NB4 (cell line): Measurements from ENCODE around the gene STRAP.

Experiments used
- MYC ChIP-seq: IDR thresholded peaks from 2 replicates; pipeline ENCODE4 v1.6.1; 2011; ENCODE audit warnings: low read depth, low read length
- POLR2A ChIP-seq: IDR thresholded peaks from 2 replicates; pipeline ENCODE4 v1.6.1; 2011; ENCODE audit warnings: mild to moderate bottlenecking; ENCODE audit not compliant: insufficient read length; ENCODE audit errors: extremely low read depth
- TF ChIP-seq, protein P1 (sequence below): IDR thresholded peaks from 2 replicates; pipeline ENCODE4 v1.6.1; 2011; ENCODE audit warnings: low read depth, low read length
- TF ChIP-seq, protein P2 (sequence below): IDR thresholded peaks from one replicate; pipeline ENCODE4 v1.5.1; 2012; ENCODE audit warnings: low read depth, low read length

DNA sequence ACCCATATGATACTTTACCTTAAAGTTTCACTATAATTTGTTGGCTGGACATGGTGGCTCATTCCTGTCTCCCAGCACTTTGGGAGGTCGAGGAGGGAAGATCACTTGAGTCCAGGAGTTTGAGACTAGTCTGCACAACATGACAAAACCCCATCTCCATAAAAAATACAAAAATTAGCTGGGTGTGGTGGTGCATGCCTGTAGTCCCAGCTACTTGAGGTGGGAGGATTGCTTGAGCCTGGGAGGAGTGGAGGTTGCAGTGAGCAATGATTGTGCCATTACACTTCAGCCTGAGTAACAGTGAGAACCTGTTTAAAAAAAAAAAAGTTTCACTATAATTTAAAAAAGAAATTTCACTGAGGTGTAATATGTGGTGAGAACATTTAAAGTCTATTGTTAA, 50.1 kb downstream of the STRAP start:
- TF ChIP-seq, protein P1, sequence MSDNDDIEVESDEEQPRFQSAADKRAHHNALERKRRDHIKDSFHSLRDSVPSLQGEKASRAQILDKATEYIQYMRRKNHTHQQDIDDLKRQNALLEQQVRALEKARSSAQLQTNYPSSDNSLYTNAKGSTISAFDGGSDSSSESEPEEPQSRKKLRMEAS, result no peak
- TF ChIP-seq, protein P2, sequence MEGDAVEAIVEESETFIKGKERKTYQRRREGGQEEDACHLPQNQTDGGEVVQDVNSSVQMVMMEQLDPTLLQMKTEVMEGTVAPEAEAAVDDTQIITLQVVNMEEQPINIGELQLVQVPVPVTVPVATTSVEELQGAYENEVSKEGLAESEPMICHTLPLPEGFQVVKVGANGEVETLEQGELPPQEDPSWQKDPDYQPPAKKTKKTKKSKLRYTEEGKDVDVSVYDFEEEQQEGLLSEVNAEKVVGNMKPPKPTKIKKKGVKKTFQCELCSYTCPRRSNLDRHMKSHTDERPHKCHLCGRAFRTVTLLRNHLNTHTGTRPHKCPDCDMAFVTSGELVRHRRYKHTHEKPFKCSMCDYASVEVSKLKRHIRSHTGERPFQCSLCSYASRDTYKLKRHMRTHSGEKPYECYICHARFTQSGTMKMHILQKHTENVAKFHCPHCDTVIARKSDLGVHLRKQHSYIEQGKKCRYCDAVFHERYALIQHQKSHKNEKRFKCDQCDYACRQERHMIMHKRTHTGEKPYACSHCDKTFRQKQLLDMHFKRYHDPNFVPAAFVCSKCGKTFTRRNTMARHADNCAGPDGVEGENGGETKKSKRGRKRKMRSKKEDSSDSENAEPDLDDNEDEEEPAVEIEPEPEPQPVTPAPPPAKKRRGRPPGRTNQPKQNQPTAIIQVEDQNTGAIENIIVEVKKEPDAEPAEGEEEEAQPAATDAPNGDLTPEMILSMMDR, result no peak
- TF ChIP-seq POLR2A (no peak), MYC (no peak)
